ENCODE results near the gene ZNF536.

- TF ChIP-seq TCF7L2 (IDR thresholded peaks at IDR 0.05; ENCODE audit: low read depth, low read length) (no peak), REST (IDR thresholded peaks at IDR 0.05; ENCODE audit: insufficient read depth in 1 of 2, low read depth in 2 of 2, low read length in 1 of 2) (no peak), CTCF (IDR thresholded peaks at IDR 0.05) (no peak)
Observed at GRCh38 chr19:30562981-30563380, 190.8 kb downstream of the ZNF536 start.
